Nephron (organoid): ENCODE measurements around the gene TFDP2.

Source experiments
- H3K27ac Mint-ChIP-seq, 3 experiments: 2 replicates each; pipeline ENCODE4 v1.8.0; 2020; ENCODE audit warnings: mixed read lengths in 3 of 3, mild to moderate bottlenecking in 2 of 3, moderate library complexity in 1 of 3
- H3K27me3 Mint-ChIP-seq: 2 replicates; pipeline ENCODE4 v1.8.0; 2021; ENCODE audit warnings: low read depth, mild to moderate bottlenecking, moderate library complexity, mixed read lengths
- H3K36me3 Mint-ChIP-seq: 2 replicates; pipeline ENCODE4 v1.8.0; 2020; ENCODE audit warnings: low read depth, mixed read lengths
- H3K4me1 Mint-ChIP-seq: 2 replicates; pipeline ENCODE4 v1.8.0; 2020; ENCODE audit warnings: mixed read lengths
- H3K4me3 Mint-ChIP-seq, 3 experiments: 2 replicates each; pipeline ENCODE4 v1.8.0; 2020; ENCODE audit warnings: mild to moderate bottlenecking in 3 of 3, mixed read lengths in 3 of 3, moderate library complexity in 2 of 3
- H3K9me3 Mint-ChIP-seq: 2 replicates; pipeline ENCODE4 v1.8.0; 2020; ENCODE audit warnings: mixed read lengths
- CTCF ChIP-seq, 3 experiments: fragments of 200-600 bp; sonication (generic); IDR thresholded peaks; one replicate each; pipeline ENCODE4 v1.5.0; 2021; ENCODE audit warnings: antibody characterized with exemption in 3 of 3; ENCODE audit not compliant: unreplicated experiment in 3 of 3

Gene TFDP2

GRCh38 chr3:142029791-142030190 lies 119.6 kb downstream of the TFDP2 start:
- Mint-ChIP-seq H3K36me3 (peaks cover 10% of the 10 kb centered on the region), H3K4me3 (peak overlapping the region; percentile 28 to 60 (median 35)), H3K27ac (peak overlapping the region in 2 of 3 experiments; percentile 34 to 36), H3K27me3 (no peaks in the 10 kb centered on the region), H3K4me1 (peaks cover 18% of the 10 kb centered on the region), H3K9me3 (no peaks in the 10 kb centered on the region)
- no peak for TF ChIP-seq CTCF (IDR thresholded peaks at IDR 0.05; ENCODE audit: unreplicated experiment in 3 of 3)

- peaks cover 18% of the 10 kb centered on the region for H3K4me1 Mint-ChIP-seq
- no peak for TF ChIP-seq CTCF (IDR thresholded peaks at IDR 0.05; ENCODE audit: unreplicated experiment in 3 of 3)
- peak overlapping the region; percentile 35 to 60 (median 51) for H3K4me3 Mint-ChIP-seq
- H3K9me3 Mint-ChIP-seq, result no peaks in the 10 kb centered on the region
- H3K27ac Mint-ChIP-seq, result peak overlapping the region in 1 of 3 experiments; percentile 52
- H3K36me3 Mint-ChIP-seq, result peaks cover 14% of the 10 kb centered on the region
- no peaks in the 10 kb centered on the region for H3K27me3 Mint-ChIP-seq
These were observed 120.2 kb downstream of the TFDP2 start for GRCh38 chr3:142029052-142029642.

- Mint-ChIP-seq H3K27me3 (no peaks in the 10 kb centered on the region), H3K27ac (peak overlapping the region; percentile 86 to 98 (median 93)), H3K9me3 (no peaks in the 10 kb centered on the region), H3K36me3 (peaks cover 19% of the 10 kb centered on the region), H3K4me3 (peak overlapping the region; percentile 91 to 97 (median 95)), H3K4me1 (peaks cover 18% of the 10 kb centered on the region)
- TF ChIP-seq CTCF (IDR thresholded peaks at IDR 0.05; ENCODE audit: unreplicated experiment in 3 of 3), result peak in 1 of 3 experiments; percentile 20
These were observed 121.0 kb downstream of the TFDP2 start for GRCh38 chr3:142028243-142028777.

GRCh38 chr3:142027735-142028134 lies 121.6 kb downstream of the TFDP2 start:
- Mint-ChIP-seq H3K9me3 (no peaks in the 10 kb centered on the region), H3K4me1 (peaks cover 18% of the 10 kb centered on the region), H3K27ac (peak overlapping the region; percentile 83 to 98 (median 86)), H3K36me3 (peaks cover 19% of the 10 kb centered on the region), H3K4me3 (peak overlapping the region; percentile 91 to 97 (median 95)), H3K27me3 (no peaks in the 10 kb centered on the region)
- TF ChIP-seq CTCF (IDR thresholded peaks at IDR 0.05; ENCODE audit: unreplicated experiment in 3 of 3), result no peak

GRCh38 chr3:142027300-142027699 lies 122.0 kb downstream of the TFDP2 start:
- Mint-ChIP-seq H3K27ac (peak overlapping the region; percentile 83 to 98 (median 86)), H3K36me3 (peaks cover 22% of the 10 kb centered on the region), H3K4me3 (peak overlapping the region; percentile 91 to 97 (median 95)), H3K4me1 (peaks cover 20% of the 10 kb centered on the region), H3K9me3 (no peaks in the 10 kb centered on the region), H3K27me3 (no peaks in the 10 kb centered on the region)
- TF ChIP-seq CTCF (IDR thresholded peaks at IDR 0.05; ENCODE audit: unreplicated experiment in 3 of 3), result no peak

GRCh38 chr3:142026333-142026732 lies 123.0 kb downstream of the TFDP2 start:
- peak overlapping the region; percentile 43 to 86 (median 52) for H3K27ac Mint-ChIP-seq
- TF ChIP-seq CTCF (IDR thresholded peaks at IDR 0.05; ENCODE audit: unreplicated experiment in 3 of 3), result no peak
- H3K36me3 Mint-ChIP-seq, result peaks cover 30% of the 10 kb centered on the region
- no peaks in the 10 kb centered on the region for H3K9me3 Mint-ChIP-seq
- no peaks in the 10 kb centered on the region for H3K27me3 Mint-ChIP-seq
- peaks cover 30% of the 10 kb centered on the region for H3K4me1 Mint-ChIP-seq
- peak overlapping the region; percentile 73 to 80 (median 77) for H3K4me3 Mint-ChIP-seq
